GM12873 (cell line): ENCODE measurements around the gene FRMD4A.

Source experiments
- CTCF ChIP-seq: IDR thresholded peaks from 2 replicates; pipeline ENCODE4 v1.5.1; 2012; ENCODE audit warnings: low read depth, mild to moderate bottlenecking, moderate library complexity, low read length, control low read depth; ENCODE audit not compliant: insufficient read depth; ENCODE audit errors: missing control alignments

FRMD4A gene

GRCh38 chr10:14116837-14117236, 213.9 kb downstream of the FRMD4A start:
- no peak for TF ChIP-seq CTCF

GRCh38 chr10:14116021-14116420, 214.7 kb downstream of the FRMD4A start:
- TF ChIP-seq CTCF: no peak

- no peak for TF ChIP-seq CTCF
Measured at GRCh38 chr10:14114791-14115190, 215.9 kb downstream of the FRMD4A start.

- TF ChIP-seq CTCF: no peak
Measured at GRCh38 chr10:14112056-14112455, 218.7 kb downstream of the FRMD4A start.

- no peak for TF ChIP-seq CTCF
Measured at GRCh38 chr10:14111208-14111607, 219.5 kb downstream of the FRMD4A start.

GRCh38 chr10:14106828-14107227, 223.9 kb downstream of the FRMD4A start:
- TF ChIP-seq CTCF: no peak

- no peak for TF ChIP-seq CTCF
Measured at GRCh38 chr10:14102056-14102455, 228.7 kb downstream of the FRMD4A start.
